GM21576 (cell line): ENCODE data around the gene CTDNEP1.
"Not testable (repeated sequence)": the region's sequence is repeated elsewhere in the genome, so short reads cannot be mapped to it uniquely, and the experiment has no call there.

Source experiments
- ATAC-seq: cut with Tn5 transposase; IDR thresholded peaks from one replicate; pipeline ENCODE4 v1.9.1; 2021; ENCODE audit warnings: mild to moderate bottlenecking, moderate library complexity; ENCODE audit not compliant: unreplicated experiment

CTDNEP1 gene

GRCh38 chr17:7249214-7249613 lies 2.3 kb downstream of the CTDNEP1 start:
- ATAC-seq, result no peak

GRCh38 chr17:7248796-7249195 lies 2.7 kb downstream of the CTDNEP1 start:
- no peak for ATAC-seq

GRCh38 chr17:7246779-7247178 lies 4.8 kb downstream of the CTDNEP1 start:
- ATAC-seq, result no peak

- ATAC-seq, result not testable (repeated sequence)
Measured at GRCh38 chr17:7243838-7244237, 7.7 kb downstream of the CTDNEP1 start.

DNA sequence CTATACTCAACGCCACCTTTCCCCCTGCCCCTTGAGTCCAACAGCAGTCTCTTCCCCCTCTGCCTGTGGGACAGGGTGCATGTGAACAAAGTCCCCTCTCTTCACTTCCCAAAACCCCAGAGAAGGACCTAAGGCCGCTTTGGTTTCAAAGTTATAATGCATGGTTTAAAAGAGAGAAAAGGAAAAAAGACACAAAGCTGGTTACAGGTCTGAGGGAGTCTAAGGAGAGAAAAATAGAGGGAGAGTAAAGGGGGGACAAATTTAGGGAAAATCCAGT lies 8.1 kb downstream of the CTDNEP1 start:
- no peak for ATAC-seq

GRCh38 chr17:7242717-7243452 lies 8.6 kb downstream of the CTDNEP1 start:
- peak; percentile 37 for ATAC-seq

DNA sequence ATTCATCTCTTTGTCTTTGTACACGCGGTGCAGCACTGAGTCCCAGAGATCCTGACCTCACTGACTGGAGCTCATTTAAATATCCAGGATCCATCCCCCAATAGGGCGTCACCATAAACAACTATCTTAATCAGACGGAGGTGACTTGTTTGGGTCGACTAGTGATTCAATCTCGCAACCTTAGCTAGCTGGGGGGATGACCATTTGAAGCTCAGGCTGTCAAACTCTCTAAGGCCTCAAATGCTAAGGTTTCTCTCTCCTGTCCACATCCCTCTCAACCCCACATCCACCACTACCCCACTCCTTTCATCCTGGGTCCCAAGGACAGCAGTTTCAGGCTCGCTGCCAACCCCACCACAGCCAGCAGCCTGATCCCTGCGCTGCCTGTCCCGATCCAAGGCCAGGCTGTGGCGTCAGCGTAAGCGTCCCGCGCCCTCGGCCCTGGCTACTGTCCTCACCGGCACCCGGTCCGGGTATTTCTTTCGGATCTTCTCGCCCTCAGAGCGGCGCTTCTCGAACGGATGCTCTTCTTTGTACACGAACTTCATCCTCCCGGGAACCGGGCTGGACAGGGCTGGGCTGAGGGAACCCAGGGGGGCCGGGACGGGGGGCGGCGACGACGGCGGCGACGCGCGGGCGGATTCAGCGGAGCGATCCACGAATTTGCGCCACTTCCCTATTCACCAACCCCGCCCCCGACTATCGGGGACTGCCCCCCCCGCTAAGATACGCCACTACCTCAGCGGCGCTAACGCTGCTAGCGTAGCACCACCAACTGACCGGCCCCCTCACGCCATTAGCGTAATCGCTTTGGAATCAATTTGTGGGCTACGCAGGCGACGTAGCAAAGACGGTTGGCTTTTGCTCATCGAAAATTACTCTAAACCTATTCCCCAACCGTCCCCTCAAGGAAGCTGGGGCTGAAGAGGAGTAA lies 9.5 kb downstream of the CTDNEP1 start, which contains the start of gene GABARAP:
TSS of gene GABARAP (minus strand) at position 667 of the 934 bp plus-strand sequence. CDS start at position 548, 119 bp downstream.
- no peak for ATAC-seq

GRCh38 chr17:7241090-7241733 lies 10.3 kb downstream of the CTDNEP1 start:
- ATAC-seq, result no peak

GRCh38 chr17:7240375-7240774 lies 11.2 kb downstream of the CTDNEP1 start:
- no peak for ATAC-seq

- peak; percentile 47 for ATAC-seq
Measured at GRCh38 chr17:7239091-7240027, 12.2 kb downstream of the CTDNEP1 start, which contains the start of gene PHF23. TSS of gene PHF23 (minus strand) at chr17:7239457. CDS start at chr17:7239279, 178 bp downstream.

DNA sequence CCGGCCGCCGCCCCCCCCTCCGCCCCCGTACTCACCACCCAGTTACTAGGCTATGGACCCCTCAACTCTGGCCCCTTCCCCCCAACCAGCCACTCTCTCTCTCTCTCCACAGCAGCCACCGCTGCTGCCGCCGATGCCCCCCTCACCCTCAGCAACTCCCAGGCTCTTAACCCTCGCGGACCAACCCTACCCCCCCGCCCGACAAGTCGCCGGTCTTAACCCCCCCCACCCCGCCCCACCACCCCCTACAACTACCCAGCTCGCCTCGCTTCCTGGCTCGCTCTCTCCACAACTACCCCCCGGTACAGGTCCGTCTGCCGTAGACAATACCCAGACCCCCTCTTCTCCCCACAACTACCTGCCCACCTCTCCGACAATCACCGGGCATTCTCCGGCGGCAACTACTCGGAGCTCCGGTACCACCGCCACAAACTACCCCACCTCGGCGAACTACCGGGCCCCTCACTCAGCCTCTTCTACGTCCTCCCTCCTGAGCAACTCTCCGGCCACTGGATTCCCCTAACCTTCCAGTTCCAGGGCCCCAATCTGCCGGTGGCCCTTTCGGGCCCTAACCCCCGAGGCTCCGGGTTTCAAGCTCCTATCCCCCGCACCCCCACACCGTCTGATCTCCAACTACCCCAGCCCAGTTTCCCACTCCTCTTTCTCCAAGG lies 13.0 kb downstream of the CTDNEP1 start:
- no peak for ATAC-seq

- no peak for ATAC-seq
Measured at GRCh38 chr17:7237761-7238419, 13.6 kb downstream of the CTDNEP1 start.

DNA sequence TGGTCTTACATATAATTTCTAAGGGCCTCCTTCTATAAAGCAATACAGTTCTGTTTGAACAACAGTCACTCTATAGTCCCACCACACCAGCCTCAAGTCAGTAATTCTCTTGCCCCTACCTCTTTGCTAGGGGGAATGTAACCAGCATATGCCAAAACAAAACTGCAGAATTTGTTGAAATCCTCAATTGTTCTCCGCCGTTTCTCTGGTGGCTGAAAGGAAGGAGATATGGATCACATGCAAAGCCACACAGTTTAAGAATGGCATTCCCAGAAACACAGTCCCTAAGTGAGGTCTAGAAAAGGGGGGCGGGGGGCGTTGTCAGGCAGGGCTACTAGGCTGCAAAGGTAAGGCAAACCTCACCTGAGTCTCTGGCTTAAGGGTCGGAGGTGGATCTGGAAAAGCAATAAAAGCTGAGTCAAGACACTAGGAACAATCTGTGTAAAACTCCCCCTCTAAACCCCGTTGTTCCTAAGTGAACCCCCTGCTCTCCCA lies 14.2 kb downstream of the CTDNEP1 start:
- ATAC-seq, result no peak

DNA sequence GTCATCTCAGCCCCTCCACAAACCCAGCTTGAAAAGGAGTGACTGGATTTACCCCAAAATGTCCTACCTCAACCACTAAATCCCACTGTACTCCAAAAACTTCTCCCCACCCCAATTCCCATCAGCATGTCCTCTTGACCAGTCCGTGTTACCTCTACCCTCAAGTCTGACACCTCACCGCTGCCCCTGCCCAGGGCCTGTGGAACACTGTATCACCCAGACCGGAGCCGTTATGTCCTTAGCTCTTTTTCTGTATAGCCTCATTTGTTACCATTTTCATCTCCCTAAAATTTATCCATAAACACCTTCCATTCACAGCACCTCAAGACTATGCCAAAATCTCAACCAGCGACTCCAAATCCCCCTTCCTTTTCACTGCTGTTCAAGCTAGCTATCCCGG lies 14.7 kb downstream of the CTDNEP1 start:
- no peak for ATAC-seq

- ATAC-seq, result no peak
Measured at GRCh38 chr17:7235693-7236665, 15.6 kb downstream of the CTDNEP1 start.

DNA sequence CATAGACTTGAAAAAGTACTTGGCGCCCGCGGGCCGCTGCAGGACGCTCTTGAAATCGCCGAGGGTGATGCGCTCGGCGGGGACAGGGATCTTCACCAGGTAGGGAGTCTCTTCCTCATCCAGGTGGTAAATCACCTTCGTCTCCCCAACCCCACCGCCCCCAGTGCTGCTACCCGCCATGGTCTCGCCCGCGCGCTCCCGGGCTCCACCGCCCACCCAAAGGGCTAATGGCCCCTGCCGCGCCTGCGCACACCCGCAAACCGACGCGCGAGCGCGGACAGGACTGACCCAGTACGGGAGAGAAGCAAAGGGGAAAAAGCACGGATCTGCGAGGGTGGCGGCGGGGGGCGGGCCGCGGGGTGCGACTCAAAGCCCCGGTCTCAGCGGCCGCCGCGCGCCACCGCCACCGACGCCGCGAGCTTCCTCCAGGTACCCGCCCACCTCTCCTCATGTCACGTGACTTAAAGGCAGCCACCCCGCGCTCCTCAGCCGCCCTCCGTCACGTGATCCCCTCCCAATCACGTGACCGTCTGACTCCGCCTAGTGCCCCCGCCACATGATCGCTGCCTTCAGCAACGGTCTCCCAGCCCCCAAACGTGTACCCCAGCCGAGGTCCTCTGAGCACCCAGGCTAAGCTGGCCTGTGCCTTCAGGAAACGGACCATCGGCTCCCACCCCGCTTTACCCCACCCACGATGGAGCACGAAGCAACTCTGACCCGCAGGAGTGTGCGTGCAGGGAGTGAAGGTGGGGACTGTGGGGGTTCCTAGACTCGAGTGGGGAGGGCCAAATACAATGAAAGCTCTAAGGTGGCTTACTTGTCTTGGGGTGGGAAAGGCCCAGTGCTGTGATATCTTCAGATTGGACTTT lies 17.2 kb downstream of the CTDNEP1 start, which contains the start of gene DVL2:
TSS of gene DVL2 (minus strand) at position 435 of the 869 bp plus-strand sequence. CDS start at position 180, 255 bp downstream.
- ATAC-seq, result peak; percentile 39

DNA sequence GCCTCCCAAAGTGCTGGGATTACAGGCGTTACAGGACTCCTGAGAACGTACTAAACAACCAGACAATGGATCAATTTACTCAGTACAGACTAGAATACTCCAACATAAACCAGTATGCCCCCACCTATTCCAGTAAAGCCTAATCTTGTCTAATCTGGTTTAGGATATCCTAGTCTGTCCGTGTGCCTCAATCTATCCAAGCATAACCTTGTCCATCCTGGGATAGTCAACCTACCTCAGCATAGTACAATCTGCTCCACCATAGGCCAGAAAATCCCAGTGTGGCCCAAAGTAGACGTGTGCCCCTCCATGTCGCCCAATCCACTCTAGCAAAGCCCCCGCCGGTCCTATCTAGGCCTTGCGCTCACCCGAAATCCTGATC lies 17.8 kb downstream of the CTDNEP1 start:
- ATAC-seq, result no peak
